T47D (cell line): ENCODE data around the gene JUNB.
A peak's percentile ranks its signal among the peaks of the same experiment; 100 is the strongest.
"Not testable (repeated sequence)": the region's sequence is repeated elsewhere in the genome, so short reads cannot be mapped to it uniquely, and the experiment has no call there.

ENCODE experiments used
- DNase-seq, 2 experiments: peaks; one replicate each; pipeline versions ENCODE4 v3.0.0 to v3.0.0-alpha.2; 2011 to 2012; ENCODE audit warnings: low read depth in 1 of 2, low spot score in 1 of 2
- JUND ChIP-seq: IDR thresholded peaks from 2 replicates; pipeline ENCODE4 v1.6.1; 2012; ENCODE audit warnings: low read depth
- in situ Hi-C: cut with HindIII; loops from 2 replicates; pipeline ENCODE4 v1.10.0; 2016; ENCODE audit warnings: low sequenced_read_pairs, low pct_unique_long_range_greater_than_20kb

JUNB gene

DNA sequence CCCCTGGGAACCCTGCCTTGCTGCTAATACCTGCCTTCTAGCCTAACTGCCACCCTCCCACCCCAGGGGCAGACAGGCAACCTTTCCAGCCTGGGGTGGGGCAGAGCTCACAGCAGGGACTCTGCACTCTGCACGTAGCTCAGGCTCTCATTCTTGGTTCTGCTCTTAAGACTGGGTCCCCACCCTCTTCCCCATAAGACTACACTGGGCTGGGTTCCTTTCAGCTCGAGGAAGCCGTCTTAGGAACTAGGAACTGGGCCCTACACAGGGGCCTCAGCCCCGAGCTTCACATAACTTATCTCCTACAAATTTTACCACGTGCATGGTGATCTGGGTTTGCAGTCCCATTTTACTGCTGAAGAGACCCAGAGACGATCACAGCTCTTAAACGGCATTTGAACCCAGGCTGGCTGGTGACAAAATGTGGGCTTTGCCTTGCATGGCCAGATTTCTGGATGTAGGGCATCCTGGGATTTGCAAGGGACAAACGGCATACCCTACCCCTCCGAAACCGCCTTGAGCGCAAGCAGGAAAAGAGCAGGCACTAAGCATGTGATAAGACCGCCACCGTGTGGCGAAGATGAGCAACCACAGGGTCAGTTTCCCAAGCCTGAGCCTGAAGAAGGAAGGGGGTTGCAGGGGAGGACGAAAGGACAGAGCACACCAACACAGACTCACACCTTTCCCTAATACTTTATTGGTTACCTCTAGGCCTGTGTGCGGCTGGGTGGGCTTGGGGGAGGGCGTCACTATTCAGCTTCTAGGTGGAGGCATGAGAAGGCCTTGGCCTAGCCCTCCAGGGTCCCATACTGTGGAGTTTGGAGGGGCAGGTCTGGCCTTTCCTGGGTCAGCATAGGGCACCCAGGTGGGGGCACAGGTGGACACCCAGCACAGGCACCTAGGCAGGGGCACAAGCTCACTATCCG, 5.1 kb downstream of the JUNB start:
- DNase-seq: peak in 1 of 2 experiments; percentile 80
- in situ Hi-C loops: no loop called here
- no peak for TF ChIP-seq JUND

DNA sequence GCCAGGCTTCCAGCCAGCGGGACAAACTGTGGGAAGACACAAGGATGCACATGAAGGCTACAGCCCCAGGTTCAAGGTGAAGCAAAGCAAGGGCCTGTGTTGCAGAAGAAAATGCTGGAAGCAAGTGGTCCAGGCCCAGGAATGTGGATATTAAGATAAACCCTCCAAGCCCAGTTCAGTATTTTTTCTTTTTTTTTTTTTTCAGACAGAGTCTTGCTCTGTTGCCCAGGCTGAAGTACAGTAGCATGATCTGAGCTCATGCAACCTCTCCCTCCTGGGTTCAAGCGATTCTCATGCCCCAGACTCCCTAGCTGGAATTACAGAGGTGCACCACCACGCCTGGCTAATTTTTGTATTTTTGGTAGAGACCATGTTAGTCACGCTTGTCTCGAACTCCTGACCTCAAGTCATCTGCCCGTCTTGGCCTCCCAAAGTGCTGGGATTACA, 5.9 kb downstream of the JUNB start:
- no peak for DNase-seq
- in situ Hi-C loops: no loop called here
- TF ChIP-seq JUND: no peak

DNA sequence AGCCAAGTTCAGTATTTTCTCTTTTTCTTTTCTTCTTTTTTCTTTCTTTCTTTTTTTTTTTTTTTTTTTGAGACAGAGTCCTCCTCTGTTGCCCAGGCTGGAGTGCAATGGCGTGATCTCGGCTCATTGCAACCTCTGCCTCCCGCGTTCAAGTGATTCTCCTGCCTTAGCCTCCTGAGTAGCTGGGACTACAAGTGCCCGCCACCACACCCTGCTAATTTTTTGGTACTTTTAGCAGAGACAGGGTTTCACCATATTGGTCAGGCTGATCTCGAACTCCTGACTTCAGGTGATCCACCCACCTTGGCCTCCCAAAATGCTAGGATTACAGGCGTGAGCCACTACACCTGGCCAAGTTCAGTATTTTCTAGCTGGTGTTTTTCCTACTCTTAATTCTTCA, 6.3 kb downstream of the JUNB start:
- in situ Hi-C loops, DNase-seq: not testable (repeated sequence)

DNA sequence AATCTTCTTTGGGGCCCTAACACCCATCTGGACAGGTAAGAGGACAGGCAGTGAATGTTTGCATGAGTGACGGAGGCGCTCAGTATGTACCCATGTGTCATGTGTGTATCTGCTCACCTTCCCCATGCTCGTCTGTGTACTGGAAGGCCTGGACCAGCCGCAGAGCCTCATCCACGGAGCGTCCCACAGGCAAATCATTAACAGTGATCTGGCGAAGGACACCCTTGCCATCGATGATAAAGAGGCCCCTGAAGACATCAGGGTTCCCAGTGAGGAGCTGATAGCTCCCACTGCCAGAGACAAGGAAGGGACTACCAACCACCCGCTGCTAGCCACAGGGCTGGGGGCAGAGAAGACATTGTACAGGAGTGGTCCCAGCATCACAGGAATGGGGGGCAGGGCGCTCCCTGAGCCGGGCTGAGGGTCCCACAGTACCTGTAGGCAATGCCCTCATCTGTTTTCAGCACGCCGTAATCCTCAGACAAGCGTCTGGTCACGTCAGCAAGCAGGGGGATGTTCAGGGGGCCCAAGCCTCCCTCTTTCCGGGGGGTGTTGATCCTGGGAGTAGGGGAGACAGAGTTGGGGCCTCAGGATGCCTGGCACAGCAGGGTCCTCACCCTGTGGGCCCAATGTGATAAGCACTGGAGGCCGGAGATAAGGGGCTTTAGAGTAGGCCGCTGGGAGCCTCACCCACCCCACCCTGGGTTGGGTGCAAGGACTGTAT, 8.6 kb downstream of the JUNB start:
- DNase-seq: no peak
- TF ChIP-seq JUND: no peak
- in situ Hi-C loops: no loop called here

DNA sequence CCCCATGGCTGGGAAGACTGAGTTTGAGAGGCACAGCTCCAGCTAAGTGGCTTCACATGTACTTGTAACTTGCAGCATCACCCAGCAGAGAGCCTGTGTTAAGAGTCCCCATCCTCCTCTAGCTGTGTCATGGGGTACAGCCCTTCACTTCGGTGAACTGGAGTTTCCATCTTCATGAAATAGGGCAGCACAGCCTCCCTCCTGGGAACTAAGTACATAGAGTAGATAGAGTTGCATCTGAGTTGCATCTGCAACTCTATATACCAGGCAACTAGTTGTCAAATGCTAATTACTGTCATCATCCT, 9.1 kb downstream of the JUNB start:
- no peak for TF ChIP-seq JUND
- in situ Hi-C loops: no loop called here
- no peak for DNase-seq

DNA sequence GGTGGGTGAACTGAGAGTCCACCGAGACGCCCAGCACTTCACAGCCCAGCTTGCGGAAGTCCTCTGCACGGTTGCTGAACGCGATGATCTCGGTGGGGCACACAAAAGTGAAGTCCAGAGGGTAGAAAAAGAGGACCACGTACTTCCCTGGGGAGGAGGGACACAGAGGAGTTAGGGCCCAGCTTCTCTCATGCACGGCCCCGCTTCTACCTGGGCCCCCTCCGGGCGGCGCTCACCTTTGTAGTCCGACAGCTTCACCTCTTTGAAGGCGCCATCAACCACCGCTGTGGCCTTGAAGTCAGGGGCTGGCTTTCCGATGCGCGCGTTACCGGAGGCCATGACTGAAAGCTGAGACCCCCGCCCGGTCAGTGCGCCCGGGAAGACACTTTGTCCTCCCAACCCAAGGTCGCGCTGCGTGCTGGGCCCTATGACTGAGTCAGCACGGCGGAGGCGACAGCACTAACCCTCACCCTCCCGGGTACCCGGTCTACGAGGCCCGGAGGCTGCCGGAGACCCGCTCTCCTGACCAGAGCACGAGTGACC, 9.7 kb downstream of the JUNB start:
- DNase-seq: no peak
- TF ChIP-seq JUND: no peak
- in situ Hi-C loops: no loop called here

DNA sequence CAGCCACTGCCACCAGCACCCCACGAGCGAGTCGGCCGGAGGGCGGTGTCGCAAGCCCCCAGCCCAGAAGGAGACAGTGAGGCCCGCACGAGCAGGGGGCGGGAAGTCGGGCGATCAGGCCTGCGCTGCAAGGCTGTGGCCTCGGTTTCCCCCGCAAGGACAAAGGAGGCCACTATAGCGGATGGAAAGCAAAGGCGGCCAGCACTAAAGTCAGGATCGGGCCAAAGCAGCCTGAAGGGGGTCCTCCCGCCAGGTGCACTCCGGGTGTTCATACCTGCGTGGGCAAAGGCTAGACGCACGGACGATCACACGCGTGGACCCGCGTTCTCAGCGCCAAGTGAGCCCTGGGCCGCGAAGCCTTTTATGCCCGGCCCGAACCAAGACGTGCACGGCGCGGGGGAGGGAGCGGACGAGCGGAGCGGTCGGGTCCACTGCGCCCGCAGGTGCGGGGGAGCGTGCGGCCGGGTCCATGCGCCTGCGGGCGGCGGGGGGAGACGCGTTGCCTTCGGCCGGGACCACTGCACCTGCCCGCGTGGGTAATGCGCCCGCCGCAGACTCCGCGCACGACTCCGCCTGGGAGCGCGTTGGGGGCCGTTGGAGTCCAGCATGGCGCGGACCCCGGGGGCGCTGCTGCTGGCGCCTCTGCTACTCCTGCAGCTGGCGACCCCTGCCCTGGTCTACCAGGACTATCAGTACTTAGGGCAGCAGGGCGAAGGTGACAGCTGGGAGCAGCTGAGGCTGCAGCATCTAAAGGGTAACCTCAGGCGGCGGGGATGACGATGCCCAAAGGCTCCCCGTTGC, 10.4 kb downstream of the JUNB start, which contains the start of the genes PRDX2 and THSD8:
PRDX2 (minus strand) TSS at position 335 of the 801 bp plus-strand sequence. CDS start 539 bp downstream, outside the sequence.
THSD8 (plus strand) TSS at position 604 of the 801 bp plus-strand sequence; CDS start at position 607, 3 bp downstream.
- peak; percentile 67 to 88 for DNase-seq
- TF ChIP-seq JUND: no peak
- in situ Hi-C loops: no loop called here

DNA sequence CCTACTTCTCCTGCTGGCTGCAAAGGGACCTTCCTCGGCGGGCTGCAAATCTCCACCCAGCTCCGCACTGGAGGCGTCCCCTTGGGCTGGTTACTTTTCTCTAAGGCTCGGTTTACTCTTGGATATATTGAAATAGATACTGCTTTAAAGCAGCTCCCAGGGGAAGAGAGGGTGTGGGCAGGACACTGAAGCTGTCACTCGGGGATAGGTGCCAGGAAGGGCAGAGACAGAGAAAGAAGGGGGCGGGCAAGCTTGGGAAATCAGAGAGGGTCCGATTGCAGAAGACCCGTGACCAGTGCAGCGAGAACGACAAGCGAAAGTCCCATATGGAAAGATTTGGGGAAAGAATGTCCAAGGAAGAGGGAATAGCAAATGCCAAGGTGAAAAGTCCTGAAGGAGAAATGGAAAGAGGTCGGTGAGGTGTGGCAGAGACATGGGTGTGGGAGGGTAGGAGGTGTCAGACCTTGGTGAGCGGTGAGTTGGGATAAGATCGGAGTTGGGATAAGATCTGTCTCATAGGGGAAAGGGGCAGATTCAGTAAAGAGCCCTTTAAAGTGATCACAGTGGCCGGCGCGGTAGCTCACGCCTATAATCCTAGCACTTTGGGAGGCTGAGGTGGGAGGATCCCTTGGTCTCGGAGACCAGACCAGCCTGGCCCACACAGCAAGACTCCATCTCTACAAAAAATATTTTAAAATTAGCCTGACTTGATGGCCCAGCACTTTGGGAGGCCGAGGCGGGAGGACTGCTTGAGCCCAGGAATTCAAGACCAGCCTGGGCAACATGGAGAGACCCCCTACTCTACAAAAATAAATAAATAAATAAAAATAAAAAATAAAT, 11.2 kb downstream of the JUNB start:
- TF ChIP-seq JUND: no peak
- in situ Hi-C loops: no loop called here
- DNase-seq: no peak

DNA sequence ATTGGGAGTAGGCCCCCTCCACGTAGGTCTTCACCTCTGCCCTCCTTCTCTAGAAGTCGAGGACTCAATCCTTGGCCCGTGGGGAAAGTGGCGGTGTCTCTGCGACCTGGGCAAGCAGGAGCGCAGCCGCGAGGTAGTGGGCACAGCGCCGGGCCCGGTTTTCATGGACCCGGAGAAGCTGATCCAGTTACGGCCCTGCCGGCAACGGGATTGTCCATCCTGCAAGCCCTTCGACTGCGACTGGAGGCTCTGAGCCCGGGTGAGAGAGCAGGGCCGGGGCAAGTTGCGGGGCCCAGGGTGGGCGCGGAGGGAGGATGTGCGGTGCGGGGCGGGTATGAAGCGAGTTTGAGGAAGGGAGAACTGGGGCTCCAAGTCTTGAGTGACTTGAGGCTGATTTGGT, 12.8 kb downstream of the JUNB start:
- DNase-seq: no peak
- in situ Hi-C loops: no loop called here
- TF ChIP-seq JUND: no peak

DNA sequence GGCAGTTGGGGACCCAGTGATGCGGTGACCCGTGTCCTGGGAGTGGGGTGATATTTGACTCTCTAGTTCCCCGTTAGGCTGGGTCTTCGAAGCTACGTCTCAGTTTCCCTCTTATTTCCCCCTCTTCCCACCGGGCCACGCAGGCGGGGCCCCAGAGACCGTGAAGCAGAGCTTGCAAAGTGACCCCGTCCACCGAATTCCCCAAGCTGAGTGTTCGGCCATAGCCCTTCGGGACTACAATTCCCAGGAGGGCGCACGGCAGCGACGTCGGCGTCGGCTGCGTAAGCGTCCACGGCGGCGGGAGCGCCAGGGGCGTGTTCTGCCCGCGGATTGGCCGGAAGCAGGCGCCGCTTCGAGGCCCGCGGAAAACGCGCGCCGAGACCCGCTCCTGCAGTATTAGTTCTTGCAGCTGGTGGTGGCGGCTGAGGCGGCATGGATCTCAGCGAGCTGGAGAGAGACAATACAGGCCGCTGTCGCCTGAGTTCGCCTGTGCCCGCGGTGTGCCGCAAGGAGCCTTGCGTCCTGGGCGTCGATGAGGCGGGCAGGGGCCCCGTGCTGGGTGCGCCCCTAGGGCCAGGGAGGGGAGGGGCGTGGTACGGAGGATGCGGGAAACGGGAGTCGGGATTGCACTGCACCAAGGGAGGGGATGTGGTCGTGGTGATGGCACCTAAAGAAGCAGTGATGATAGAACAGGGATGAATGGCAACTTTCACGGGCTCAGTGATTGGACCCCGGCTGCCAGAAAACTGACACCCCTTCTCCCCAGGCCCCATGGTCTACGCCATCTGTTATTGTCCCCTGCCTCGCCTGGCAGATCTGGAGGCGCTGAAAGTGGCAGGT, 15.2 kb downstream of the JUNB start, which contains the start of gene RNASEH2A:
RNASEH2A (plus strand) TSS at position 343 of the 840 bp plus-strand sequence; CDS start at position 433, 90 bp downstream.
- in situ Hi-C loops: no loop called here
- DNase-seq: peak; percentile 83 to 88
- no peak for TF ChIP-seq JUND

DNA sequence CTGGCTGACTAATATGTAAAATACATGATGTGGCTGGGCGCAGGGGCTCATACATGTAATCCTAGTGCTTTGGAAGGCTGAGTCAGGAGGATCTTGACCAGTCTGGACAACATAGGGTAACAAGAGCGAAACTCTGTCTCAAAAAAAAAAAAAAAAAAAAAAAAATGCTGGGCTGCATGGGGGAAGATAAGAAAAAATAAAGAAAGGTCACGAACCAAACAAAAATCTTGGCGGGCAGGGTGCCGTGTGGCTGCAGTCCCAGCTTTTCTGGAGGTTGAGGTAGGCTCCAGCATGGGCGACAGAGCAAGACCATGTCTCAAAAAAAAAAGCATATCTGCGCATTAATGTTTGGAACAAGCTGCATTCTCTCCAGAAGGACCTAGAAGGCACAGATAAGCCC, 23.8 kb downstream of the JUNB start:
- no peak for TF ChIP-seq JUND
- no peak for DNase-seq
- in situ Hi-C loops: no loop called here

DNA sequence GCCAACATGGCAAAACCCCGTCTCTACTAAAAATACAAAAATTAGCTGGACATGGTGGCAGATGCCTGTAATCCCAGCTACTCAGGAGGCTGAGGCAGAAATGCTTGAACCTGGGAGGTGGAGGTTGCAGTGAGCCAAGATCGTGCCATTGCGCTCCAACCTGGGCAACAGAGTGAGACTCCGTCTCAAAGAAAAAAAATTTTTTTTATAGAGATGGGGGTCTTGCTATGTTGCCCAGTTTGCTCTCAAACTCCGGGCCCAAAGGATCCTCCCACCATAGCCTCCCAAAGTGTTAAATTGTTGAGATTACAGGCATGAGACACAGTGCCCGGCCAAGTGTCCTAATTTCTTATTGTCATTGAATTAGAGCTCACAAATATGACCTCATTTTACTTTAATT, 25.9 kb downstream of the JUNB start:
- DNase-seq, in situ Hi-C loops: not testable (repeated sequence)

DNA sequence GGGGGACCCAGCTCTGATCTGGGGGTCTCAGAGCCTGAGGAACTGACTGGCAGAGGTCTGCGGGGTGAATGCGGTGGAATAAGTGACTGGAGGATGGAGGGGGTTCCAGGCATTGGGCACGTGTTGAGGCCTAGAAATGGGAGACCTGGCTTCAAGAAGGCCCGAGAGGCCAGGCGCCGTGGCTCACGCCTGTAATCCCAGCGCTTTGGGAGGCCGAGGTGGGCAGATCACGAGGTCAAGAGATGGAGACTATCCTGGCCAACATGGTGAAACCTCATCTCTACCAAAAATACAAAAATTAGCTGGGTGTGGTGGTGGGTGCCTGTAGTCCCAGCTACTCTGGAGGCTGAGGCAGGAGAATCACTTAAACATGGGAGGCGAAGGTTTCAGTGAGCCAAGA, 26.5 kb downstream of the JUNB start:
- in situ Hi-C loops, DNase-seq: not testable (repeated sequence)
